Naive thymus-derived CD4-positive, alpha-beta T cell (primary cell): ENCODE measurements around the gene CORO2B. TPM values are rescaled to one million over a fixed set of nuclear protein-coding genes. Genes with fewer than 3 reads are reported as not detected.

Source experiments
- ATAC-seq: fragments of 150-1000 bp; cut with Tn5 transposase; 2 replicates; pipeline ENCODE4 v1.10.0; 2021; ENCODE audit warnings: mild to moderate bottlenecking, moderate library complexity
- CTCF ChIA-PET: fragments of 350-600 bp; sonication (Branson Sonifier 250); formaldehyde crosslinking; loops from one replicate; lab custom pipeline; 2021; ENCODE audit warnings: antibody characterized with exemption; lab: Charles Lee
- POLR2A ChIA-PET: fragments of 350-600 bp; sonication (Branson Sonifier 250); formaldehyde crosslinking; loops from one replicate; lab custom pipeline; 2021; ENCODE audit warnings: antibody characterized with exemption, inconsistent platforms; lab: Charles Lee
- DNase-seq, 9 donors: peaks; one replicate each; pipeline versions ENCODE4 v3.0.0 to v3.0.0-alpha.2; 2020 to 2022; ENCODE audit warnings: mixed read lengths in 1 of 9
- H3K27ac ChIP-seq: one replicate; pipeline ENCODE4 v1.7.0; 2013; ENCODE audit warnings: mild to moderate bottlenecking, low read depth, low read length, moderate library complexity
- H3K27me3 ChIP-seq, 2 donors: one replicate each; pipeline ENCODE4 v1.7.0; 2013; ENCODE audit warnings: low read length in 2 of 2, mild to moderate bottlenecking in 2 of 2, moderate library complexity in 2 of 2; ENCODE audit not compliant: control insufficient read depth in 2 of 2, insufficient read depth in 2 of 2
- H3K36me3 ChIP-seq, 3 experiments: 1 replicate in 2 of 3; 2 replicates in 1 of 3; pipeline ENCODE4 v1.7.0; 2013; ENCODE audit warnings: low read length in 3 of 3, mild to moderate bottlenecking in 3 of 3, moderate library complexity in 1 of 3; ENCODE audit not compliant: insufficient read depth in 3 of 3, control insufficient read depth in 2 of 3
- H3K4me1 ChIP-seq, 2 donors: one replicate each; pipeline ENCODE4 v1.7.0; 2013; ENCODE audit warnings: low read length in 2 of 2, mild to moderate bottlenecking in 2 of 2, moderate library complexity in 1 of 2; ENCODE audit not compliant: control insufficient read depth in 2 of 2, insufficient read depth in 2 of 2
- H3K4me3 ChIP-seq: 2 replicates; pipeline ENCODE4 v1.7.0; 2013; ENCODE audit warnings: mild to moderate bottlenecking, low read length
- H3K9me3 ChIP-seq, 3 experiments: 1 replicate in 2 of 3; 2 replicates in 1 of 3; pipeline ENCODE4 v1.7.0; 2013; ENCODE audit warnings: low read length in 3 of 3; ENCODE audit not compliant: control insufficient read depth in 2 of 3
- H3K27ac Mint-ChIP-seq, 9 donors: one replicate each; pipeline ENCODE4 v1.8.0; 2020 to 2022; ENCODE audit warnings: mixed read lengths in 9 of 9, mild to moderate bottlenecking in 8 of 9, moderate library complexity in 5 of 9, inconsistent platforms in 2 of 9
- H3K27me3 Mint-ChIP-seq, 5 donors: one replicate each; pipeline ENCODE4 v1.8.0; 2021 to 2022; ENCODE audit warnings: mixed read lengths in 5 of 5, mild to moderate bottlenecking in 1 of 5
- H3K36me3 Mint-ChIP-seq, 5 donors: one replicate each; pipeline ENCODE4 v1.8.0; 2020 to 2022; ENCODE audit warnings: mixed read lengths in 5 of 5, mild to moderate bottlenecking in 3 of 5, inconsistent platforms in 1 of 5
- H3K4me1 Mint-ChIP-seq, 7 donors: one replicate each; pipeline ENCODE4 v1.8.0; 2020 to 2022; ENCODE audit warnings: mixed read lengths in 7 of 7, mild to moderate bottlenecking in 3 of 7, inconsistent platforms in 1 of 7
- H3K4me3 Mint-ChIP-seq, 10 donors: one replicate each; pipeline ENCODE4 v1.8.0; 2020 to 2022; ENCODE audit warnings: mild to moderate bottlenecking in 10 of 10, mixed read lengths in 10 of 10, moderate library complexity in 6 of 10, inconsistent platforms in 2 of 10
- H3K9me3 Mint-ChIP-seq, 11 donors: one replicate each; pipeline ENCODE4 v1.8.0; 2020 to 2022; ENCODE audit warnings: mixed read lengths in 11 of 11, mild to moderate bottlenecking in 4 of 11, inconsistent platforms in 1 of 11, moderate library complexity in 1 of 11
- intact Hi-C, 2 donors: fragments of 100-400 bp; cut with micrococcal nuclease; formaldehyde crosslinking; loops; one replicate each; pipeline ENCODE4 v1.15.1; 2023
- polyA plus RNA-seq, 2 donors: library from polyadenylated mRNA; unstranded; fragments of 300-500 nt; fragmentation: Illumina TruSeq; gene quantifications; one replicate each; pipeline ENCODE4 v1.2.3, GENCODE V29; 2021
- total RNA-seq, 6 experiments: library from RNA in 5 of 6; stranded (reverse) in 5 of 6; gene quantifications; 1 replicate in 5 of 6; 2 replicates in 1 of 6; pipeline ENCODE4 v1.2.3 and lab custom pipeline; 2021 to 2026

CORO2B gene
- total and polyA plus RNA-seq, 7 experiments from 2014 or later, result 0.15 TPM; not detected in 6

- Histone ChIP-seq H3K4me3 (no peak overlapping the region), H3K27ac (no peak overlapping the region), H3K27me3 (no peaks in the 10 kb centered on the region), H3K4me1 (no peaks in the 10 kb centered on the region), H3K36me3 (no peaks in the 10 kb centered on the region), H3K9me3 (no peaks in the 10 kb centered on the region)
- peaks cover 2 to 14% (median 11%) of the 10 kb centered on the region in 5 donors for H3K27me3 Mint-ChIP-seq
- H3K27ac Mint-ChIP-seq, result no peak overlapping the region
- intact Hi-C loops, result no loop called here
- ChIA-PET CTCF (no interaction called here), POLR2A (no interaction called here)
- peaks cover 0 to 1% (median 0%) of the 10 kb centered on the region in 11 donors for H3K9me3 Mint-ChIP-seq
- ATAC-seq, result no peak
- peaks cover 0 to under 1% (median 0%) of the 10 kb centered on the region in 7 donors for H3K4me1 Mint-ChIP-seq
- no peaks in the 10 kb centered on the region for H3K36me3 Mint-ChIP-seq
- DNase-seq, result no peak
- no peak overlapping the region for H3K4me3 Mint-ChIP-seq
Measured at GRCh38 chr15:68623301-68623892, 44.6 kb downstream of the CORO2B start.

GRCh38 chr15:68625853-68626252, 47.1 kb downstream of the CORO2B start:
- Mint-ChIP-seq H3K27ac (no peak overlapping the region), H3K4me3 (no peak overlapping the region), H3K9me3 (peaks cover 0 to 1% (median 0%) of the 10 kb centered on the region in 11 donors), H3K36me3 (no peaks in the 10 kb centered on the region), H3K4me1 (no peaks in the 10 kb centered on the region), H3K27me3 (peaks cover 4 to 20% (median 16%) of the 10 kb centered on the region in 5 donors)
- ChIA-PET POLR2A (no interaction called here), CTCF (no interaction called here)
- Histone ChIP-seq H3K27me3 (no peaks in the 10 kb centered on the region), H3K36me3 (no peaks in the 10 kb centered on the region), H3K9me3 (no peaks in the 10 kb centered on the region), H3K27ac (no peak overlapping the region), H3K4me3 (no peak overlapping the region), H3K4me1 (no peaks in the 10 kb centered on the region)
- intact Hi-C loops, result no loop called here
- ATAC-seq (no peak), DNase-seq (no peak)

GRCh38 chr15:68626283-68626682, 47.5 kb downstream of the CORO2B start:
- intact Hi-C loops, result no loop called here
- CTCF ChIA-PET, result no interaction called here
- POLR2A ChIA-PET, result no interaction called here

GRCh38 chr15:68626739-68627138, 47.9 kb downstream of the CORO2B start:
- Mint-ChIP-seq H3K27ac (no peak overlapping the region), H3K36me3 (no peaks in the 10 kb centered on the region), H3K27me3 (peaks cover 4 to 19% (median 16%) of the 10 kb centered on the region in 5 donors), H3K4me3 (no peak overlapping the region), H3K4me1 (no peaks in the 10 kb centered on the region), H3K9me3 (peaks cover 0 to 1% (median 0%) of the 10 kb centered on the region in 11 donors)
- ChIA-PET POLR2A (no interaction called here), CTCF (no interaction called here)
- no peaks in the 10 kb centered on the region for H3K36me3 ChIP-seq
- H3K4me3 ChIP-seq, result no peak overlapping the region
- H3K27ac ChIP-seq, result no peak overlapping the region
- H3K9me3 ChIP-seq, result no peaks in the 10 kb centered on the region
- H3K4me1 ChIP-seq, result no peaks in the 10 kb centered on the region
- ATAC-seq, result no peak
- no peak for DNase-seq
- H3K27me3 ChIP-seq, result no peaks in the 10 kb centered on the region
- intact Hi-C loops, result no loop called here

More at GRCh38 chr15:68626283-68626682, 47.5 kb downstream of the CORO2B start:
- DNase-seq (no peak), ATAC-seq (no peak)
- peaks cover 0 to 1% (median 0%) of the 10 kb centered on the region in 11 donors for H3K9me3 Mint-ChIP-seq
- no peak overlapping the region for H3K27ac Mint-ChIP-seq
- no peaks in the 10 kb centered on the region for H3K4me1 Mint-ChIP-seq
- Histone ChIP-seq H3K4me3 (no peak overlapping the region), H3K4me1 (no peaks in the 10 kb centered on the region), H3K27ac (no peak overlapping the region), H3K36me3 (no peaks in the 10 kb centered on the region), H3K27me3 (no peaks in the 10 kb centered on the region), H3K9me3 (no peaks in the 10 kb centered on the region)
- no peak overlapping the region for H3K4me3 Mint-ChIP-seq
- no peaks in the 10 kb centered on the region for H3K36me3 Mint-ChIP-seq
- H3K27me3 Mint-ChIP-seq, result peaks cover 4 to 19% (median 16%) of the 10 kb centered on the region in 5 donors

- CTCF ChIA-PET, result no interaction called here
- Mint-ChIP-seq H3K4me3 (no peak overlapping the region), H3K4me1 (no peaks in the 10 kb centered on the region), H3K36me3 (no peaks in the 10 kb centered on the region), H3K27ac (no peak overlapping the region), H3K27me3 (peaks cover 4 to 19% (median 13%) of the 10 kb centered on the region in 5 donors), H3K9me3 (peaks cover 0 to 1% (median 0%) of the 10 kb centered on the region in 11 donors)
- no peak overlapping the region for H3K27ac ChIP-seq
- intact Hi-C loops, result no loop called here
- no peak overlapping the region for H3K4me3 ChIP-seq
- ATAC-seq, result no peak
- H3K9me3 ChIP-seq, result no peaks in the 10 kb centered on the region
- H3K4me1 ChIP-seq, result no peaks in the 10 kb centered on the region
- POLR2A ChIA-PET, result interaction anchor here (0.6 kb wide), 1 partner anchor 1862 kb away, joined by 3 read pairs; no protein-coding TSS in a partner anchor
- no peak for DNase-seq
- H3K27me3 ChIP-seq, result no peaks in the 10 kb centered on the region
- H3K36me3 ChIP-seq, result no peaks in the 10 kb centered on the region
Measured at GRCh38 chr15:68627476-68627875, 48.7 kb downstream of the CORO2B start.

GRCh38 chr15:68627995-68628394, 49.2 kb downstream of the CORO2B start:
- no peaks in the 10 kb centered on the region for H3K27me3 ChIP-seq
- no peak overlapping the region for H3K4me3 ChIP-seq
- ChIA-PET POLR2A (interaction anchor here (0.6 kb wide), 1 partner anchor 1861 kb away, joined by 3 read pairs; no protein-coding TSS in a partner anchor), CTCF (no interaction called here)
- H3K4me1 Mint-ChIP-seq, result no peaks in the 10 kb centered on the region
- no peak for DNase-seq
- no peaks in the 10 kb centered on the region for H3K36me3 Mint-ChIP-seq
- no peaks in the 10 kb centered on the region for H3K4me1 ChIP-seq
- no peaks in the 10 kb centered on the region for H3K9me3 ChIP-seq
- H3K27me3 Mint-ChIP-seq, result peaks cover 4 to 19% (median 13%) of the 10 kb centered on the region in 5 donors
- peaks cover 0 to 1% (median 0%) of the 10 kb centered on the region in 11 donors for H3K9me3 Mint-ChIP-seq
- intact Hi-C loops, result no loop called here
- no peak overlapping the region for H3K4me3 Mint-ChIP-seq
- no peak overlapping the region for H3K27ac ChIP-seq
- H3K27ac Mint-ChIP-seq, result no peak overlapping the region
- no peaks in the 10 kb centered on the region for H3K36me3 ChIP-seq
- ATAC-seq, result no peak
